Mucosa of gallbladder (tissue), 1 donor: ENCODE data around the gene KLF9. TPM values are rescaled to one million over a fixed set of nuclear protein-coding genes. Genes with fewer than 3 reads are reported as not detected.
A peak's percentile ranks its signal among the peaks of the same experiment; 100 is the strongest.

Experiments
- DNase-seq: peaks from one replicate; pipeline ENCODE4 v3.0.0-alpha.2; 2020; ENCODE audit warnings: low spot score
- total RNA-seq: library from RNA; stranded (reverse); gene quantifications from one replicate; pipeline ENCODE4 v1.2.1, GENCODE V29; 2021
- donor health status: DM: no; HTN: no; CAD: no.

KLF9 gene
- total RNA-seq, 1 donor from 2014 or later, result 40.9 TPM

- DNase-seq, result no peak
Measured at GRCh38 chr9:70422371-70423043, 8.1 kb upstream of the KLF9 start.

GRCh38 chr9:70421272-70422180 lies 7.1 kb upstream of the KLF9 start:
- DNase-seq, result no peak

- DNase-seq, result peak; percentile 90
Measured at GRCh38 chr9:70420441-70421271, 6.2 kb upstream of the KLF9 start.

- peak; percentile 96 for DNase-seq
Measured at GRCh38 chr9:70419556-70420440, 5.3 kb upstream of the KLF9 start.

GRCh38 chr9:70418822-70419555 lies 4.5 kb upstream of the KLF9 start:
- DNase-seq, result peak; percentile 95

GRCh38 chr9:70415476-70415875 lies 1.0 kb upstream of the KLF9 start:
- DNase-seq, result no peak

GRCh38 chr9:70415041-70415440 lies 584 bp upstream of the KLF9 start:
- no peak for DNase-seq

GRCh38 chr9:70413464-70413798 lies 1.0 kb downstream of the KLF9 start:
- peak; percentile 35 for DNase-seq

GRCh38 chr9:70412832-70413463 lies 1.5 kb downstream of the KLF9 start:
- DNase-seq, result peak; percentile 83

GRCh38 chr9:70411930-70412831 lies 2.3 kb downstream of the KLF9 start:
- DNase-seq, result peak; percentile 72

GRCh38 chr9:70411121-70411929 lies 3.1 kb downstream of the KLF9 start:
- DNase-seq, result peak; percentile 53

- DNase-seq, result no peak
Measured at GRCh38 chr9:70410368-70410767, 4.1 kb downstream of the KLF9 start.

- DNase-seq, result no peak
Measured at GRCh38 chr9:70409800-70410199, 4.7 kb downstream of the KLF9 start.

GRCh38 chr9:70409280-70409679 lies 5.2 kb downstream of the KLF9 start:
- no peak for DNase-seq

GRCh38 chr9:70408393-70409040 lies 5.9 kb downstream of the KLF9 start:
- no peak for DNase-seq

- DNase-seq, result no peak
Measured at GRCh38 chr9:70407081-70407503, 7.4 kb downstream of the KLF9 start.

GRCh38 chr9:70406434-70406862 lies 8.0 kb downstream of the KLF9 start:
- DNase-seq, result no peak
